MM.1S (cell line): ENCODE measurements around the gene RAB9B.

Experiments
- CTCF ChIP-seq: fragments of 300-600 bp; sonication (generic); IDR thresholded peaks from 2 replicates; pipeline ENCODE4 v1.5.1; 2016; ENCODE audit warnings: antibody characterized with exemption, low read length, mixed read lengths
- EZH2phosphoT487 ChIP-seq: fragments of 300-600 bp; sonication (generic); IDR thresholded peaks from 2 replicates; pipeline ENCODE4 v1.6.1; 2018; ENCODE audit warnings: antibody characterized with exemption, low read length

DNA sequence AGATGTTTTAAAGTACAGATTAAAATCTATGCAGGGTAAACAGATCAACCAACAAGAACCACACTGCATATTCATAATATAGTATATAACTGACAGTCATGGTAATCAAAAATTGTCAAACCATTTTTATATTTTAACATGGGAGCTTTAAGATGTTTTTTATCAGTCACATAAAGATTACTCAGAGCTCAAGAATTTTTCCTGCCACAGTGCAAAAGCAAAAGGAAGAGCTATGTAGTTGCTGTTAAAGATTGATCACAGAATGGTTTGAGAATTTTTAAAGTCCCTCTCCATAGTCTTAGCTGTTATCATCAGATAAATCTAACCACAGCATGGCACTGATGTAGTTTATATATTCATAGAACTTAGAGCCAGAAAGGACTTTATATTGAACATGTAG lies 8.5 kb downstream of the RAB9B start:
- TF ChIP-seq CTCF (no peak), EZH2phosphoT487 (no peak)
